ENCODE measurements around the gene REC8. TPM values are rescaled to one million over a fixed set of nuclear protein-coding genes. Genes with fewer than 3 reads are reported as not detected.

REC8 gene
- total and polyA plus RNA-seq, 2 of the 4 experiments (the other 2 are of a cell fraction), result 0.36 to 3.5 TPM

DNA sequence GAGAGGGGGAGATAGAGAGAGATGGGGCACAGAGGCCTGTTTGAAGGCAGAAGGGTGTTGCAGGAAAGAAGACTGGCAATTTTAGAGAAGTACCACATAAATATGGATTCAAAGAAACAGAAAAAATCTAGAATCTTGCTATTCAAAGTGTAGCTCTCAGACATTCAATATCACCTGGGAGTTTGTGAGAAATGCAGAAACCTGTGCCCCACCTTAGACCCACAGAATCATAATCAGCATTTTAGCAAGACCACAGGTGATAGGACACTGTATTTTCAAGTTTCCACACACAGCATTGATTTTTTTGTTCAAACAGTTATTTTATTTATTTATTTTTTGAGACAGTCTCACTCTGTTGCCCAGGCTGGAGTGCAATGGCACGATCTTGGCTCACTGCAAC is 57.0 kb downstream of the REC8 start:
- intact Hi-C loops (cut with micrococcal nuclease) (no loop called here), dilution Hi-C loops (cut with HindIII; ENCODE audit: low sequenced_read_pairs, unreplicated experiment) (no loop called here), in situ Hi-C loops (cut with MboI; ENCODE audit: low sequenced_read_pairs) (no loop called here)
- Histone ChIP-seq H4K5ac (ENCODE audit: low read depth, low read length) (no peak overlapping the region), H3K27ac (ENCODE audit: insufficient read depth, low read length) (no peak overlapping the region), H2BK5ac (ENCODE audit: low read depth, low read length, poor library complexity, severe bottlenecking) (no peak overlapping the region), H2AK9ac (replicated peaks; ENCODE audit: low read depth, low read length, poor library complexity) (no peak overlapping the region), H3K4me3 (ENCODE audit: insufficient read depth, low read depth, low read length) (no peak overlapping the region), H3K18ac (ENCODE audit: low read depth, low read length) (no peak overlapping the region), H3K9ac (ENCODE audit: low read depth, low read length) (no peak overlapping the region), H2BK15ac (ENCODE audit: low read depth, low read length) (no peak overlapping the region), H3K36me3 (ENCODE audit: control insufficient read depth, insufficient read depth, low read length) (peaks cover 6% of the 10 kb centered on the region; the same call in 1 of the 2 replicates), H3K4me1 (ENCODE audit: control insufficient read depth, insufficient read depth, low read length) (peaks cover 10% of the 10 kb centered on the region), H4K8ac (ENCODE audit: low read depth in 2 of 2, low read length in 2 of 2) (no peak overlapping the region), H2BK20ac (ENCODE audit: low read depth, low read length) (no peak overlapping the region), H4K91ac (ENCODE audit: insufficient read depth, low read depth, low read length) (no peak overlapping the region), H2AFZ (replicated peaks; ENCODE audit: low read length, poor library complexity) (no peak overlapping the region), H3K4ac (ENCODE audit: low read depth, low read length) (no peak overlapping the region), H4K20me1 (ENCODE audit: insufficient read depth, low read length) (no peaks in the 10 kb centered on the region), H3K9me1 (ENCODE audit: insufficient read depth, low read length) (peaks cover 7% of the 10 kb centered on the region), H3K79me1 (ENCODE audit: low read depth in 1 of 2, low read length in 2 of 2) (peaks cover 25 to 56% of the 10 kb centered on the region in 2 experiments), H3K14ac (replicated peaks; ENCODE audit: low read depth, low read length) (no peak overlapping the region), H3K56ac (ENCODE audit: extremely low read depth, insufficient read depth, low read length) (no peak overlapping the region; the same call in 1 of the 2 replicates), H2AK5ac (ENCODE audit: low read depth, low read length) (no peak overlapping the region), H3K9me3 (ENCODE audit: control insufficient read depth, insufficient read depth, low read length) (no peaks in the 10 kb centered on the region), H2BK120ac (ENCODE audit: low read depth, low read length) (no peak overlapping the region), H3K23ac (ENCODE audit: low read depth, low read length) (no peak overlapping the region; the same call in 1 of the 2 replicates), H3K4me2 (ENCODE audit: low read depth, low read length) (no peak overlapping the region), H3K27me3 (ENCODE audit: control insufficient read depth, insufficient read depth, low read length) (no peaks in the 10 kb centered on the region)
- no peak for ATAC-seq (ENCODE audit: low read depth)
- WGBS, 2 experiments (ENCODE audit: extremely low coverage in 2 of 2, insufficient read length in 1 of 2), result no CpG with 5 or more reads among the region's 1 CpG
- BruUV-seq (replicated peaks), result no TSS peak
- no peak for TF ChIP-seq MAFK (IDR thresholded peaks at IDR 0.05; ENCODE audit: low read depth, low read length)
- TF ChIP-seq FOS (IDR thresholded peaks at IDR 0.05; ENCODE audit: low read depth, low read length), result no peak
- TF ChIP-seq RAD21 (IDR thresholded peaks at IDR 0.05; ENCODE audit: low read length), result no peak
- TF ChIP-seq MAZ (IDR thresholded peaks at IDR 0.05; ENCODE audit: borderline replicate concordance, low read depth, low read length), result no peak
- ChIA-PET POLR2A (ENCODE audit: unreplicated experiment) (interaction anchor here (0.6 kb wide), 2 partner anchors 9 to 1126 kb away, joined by 4 to 8 read pairs; no protein-coding TSS in a partner anchor), CTCF (interaction anchor here (0.6 to 2.5 kb wide), 2 partner anchors 13 to 735 kb away, joined by 3 to 7 read pairs; partner anchors contain the start of gene MDP1)
- DNase-seq, result no peak

Small RNA genes lying within 50 kb of the gene (microRNA-seq; reads per million reads assigned to microRNA genes)
- gene AL136295.4 (ENCODE audit: insufficient read depth, insufficient read length) (not detected), gene CHMP4A (ENCODE audit: insufficient read depth, insufficient read length) (not detected), gene IPO4 (ENCODE audit: insufficient read depth, insufficient read length) (not detected), gene IRF9 (ENCODE audit: insufficient read depth, insufficient read length) (not detected), gene MDP1 (ENCODE audit: insufficient read depth, insufficient read length) (not detected), gene MIR7703 (ENCODE audit: unreplicated experiment) (not detected), gene RNA5SP383 (ENCODE audit: insufficient read depth, insufficient read length) (not detected)

Small RNA genes lying within 50 kb of the gene (small RNA-seq; reads per million reads assigned to genes)
- gene AL136295.4 (0 to 0.41 (median 0) reads per million in 5 experiments), gene CHMP4A (0 to 0.04 (median 0) reads per million in 5 experiments), gene IPO4 (0 to 0.04 (median 0) reads per million in 5 experiments), gene IRF9 (0 to 0.14 (median 0) reads per million in 5 experiments), gene MDP1 (0 reads per million in 5 experiments), gene RNA5SP383 (0 to 25.3 (median 1.1) reads per million in 5 experiments)

Other genes with a start within 250 kb of the REC8 start
Only the 30 nearest of the 32 such genes appear.
- 11.1 and 12.5 TPM in 2 replicates for gene DHRS4L2, start 183.2 kb upstream of the REC8 start, total RNA-seq (2012; rRNA removed)
- 17.3 and 19.6 TPM in 2 replicates for gene DHRS4L2, start 183.2 kb upstream of the REC8 start, polyA plus RNA-seq (2012; rRNA removed)
- gene CARMIL3, start 120.1 kb upstream of the REC8 start, total RNA-seq (2012; rRNA removed), result under 0.01 TPM in 1 of 2 replicates, not detected in the other
- 0.03 TPM in 1 of 2 replicates, not detected in the other for gene CARMIL3, start 120.1 kb upstream of the REC8 start, polyA plus RNA-seq (2012; rRNA removed)
- gene CPNE6, start 100.5 kb upstream of the REC8 start, total RNA-seq (2012; rRNA removed), result not detected in 2 replicates
- not detected in 2 replicates for gene CPNE6, start 100.5 kb upstream of the REC8 start, polyA plus RNA-seq (2012; rRNA removed)
- gene PCK2, start 77.8 kb upstream of the REC8 start, total RNA-seq (2012; rRNA removed), result 11.1 and 13.4 TPM in 2 replicates
- 23.9 and 29.4 TPM in 2 replicates for gene PCK2, start 77.8 kb upstream of the REC8 start, polyA plus RNA-seq (2012; rRNA removed)
- 46.7 and 52.0 TPM in 2 replicates for gene DCAF11, start 57.3 kb upstream of the REC8 start, total RNA-seq (2012; rRNA removed)
- gene DCAF11, start 57.3 kb upstream of the REC8 start, polyA plus RNA-seq (2012; rRNA removed), result 19.0 and 21.0 TPM in 2 replicates
- gene NRL, start 57.1 kb upstream of the REC8 start, total RNA-seq (2012; rRNA removed), result 0.18 and 0.28 TPM in 2 replicates
- 0.70 and 0.85 TPM in 2 replicates for gene NRL, start 57.1 kb upstream of the REC8 start, polyA plus RNA-seq (2012; rRNA removed)
- not detected in 2 replicates for gene FITM1, start 41.4 kb upstream of the REC8 start, total RNA-seq (2012; rRNA removed)
- gene FITM1, start 41.4 kb upstream of the REC8 start, polyA plus RNA-seq (2012; rRNA removed), result not detected in 2 replicates
- gene PSME1, start 35.9 kb upstream of the REC8 start, total RNA-seq (2012; rRNA removed), result 42.8 and 55.3 TPM in 2 replicates
- gene PSME1, start 35.9 kb upstream of the REC8 start, polyA plus RNA-seq (2012; rRNA removed), result 97.9 and 106 TPM in 2 replicates
- 15.0 and 15.1 TPM in 2 replicates for gene EMC9, start 30.5 kb upstream of the REC8 start, total RNA-seq (2012; rRNA removed)
- gene EMC9, start 30.5 kb upstream of the REC8 start, polyA plus RNA-seq (2012; rRNA removed), result 19.2 and 21.6 TPM in 2 replicates
- 92.2 and 104 TPM in 2 replicates for gene PSME2, start 25.5 kb upstream of the REC8 start, total RNA-seq (2012; rRNA removed)
- gene PSME2, start 25.5 kb upstream of the REC8 start, polyA plus RNA-seq (2012; rRNA removed), result 141 and 171 TPM in 2 replicates
- 26.1 and 37.5 TPM in 2 replicates for gene RNF31, start 24.6 kb upstream of the REC8 start, total RNA-seq (2012; rRNA removed)
- gene RNF31, start 24.6 kb upstream of the REC8 start, polyA plus RNA-seq (2012; rRNA removed), result 28.9 and 31.6 TPM in 2 replicates
- 29.7 and 34.6 TPM in 2 replicates for gene IRF9, start 10.8 kb upstream of the REC8 start, total RNA-seq (2012; rRNA removed)
- gene IRF9, start 10.8 kb upstream of the REC8 start, polyA plus RNA-seq (2012; rRNA removed), result 23.2 and 25.6 TPM in 2 replicates
- 36.7 and 37.6 TPM in 2 replicates for gene IPO4, start 16.7 kb downstream of the REC8 start, total RNA-seq (2012; rRNA removed)
- gene IPO4, start 16.7 kb downstream of the REC8 start, polyA plus RNA-seq (2012; rRNA removed), result 39.4 and 39.9 TPM in 2 replicates
- 51.9 and 65.6 TPM in 2 replicates for gene TM9SF1, start 23.4 kb downstream of the REC8 start, total RNA-seq (2012; rRNA removed)
- 40.4 and 40.9 TPM in 2 replicates for gene TM9SF1, start 23.4 kb downstream of the REC8 start, polyA plus RNA-seq (2012; rRNA removed)
- under 0.01 TPM in 1 of 2 replicates, not detected in the other for gene TSSK4, start 33.6 kb downstream of the REC8 start, total RNA-seq (2012; rRNA removed)
- gene TSSK4, start 33.6 kb downstream of the REC8 start, polyA plus RNA-seq (2012; rRNA removed), result 0.07 TPM in 1 of 2 replicates, not detected in the other
- gene CHMP4A, start 41.4 kb downstream of the REC8 start, total RNA-seq (2012; rRNA removed), result 22.0 and 31.7 TPM in 2 replicates
- 63.8 and 66.4 TPM in 2 replicates for gene CHMP4A, start 41.4 kb downstream of the REC8 start, polyA plus RNA-seq (2012; rRNA removed)
- gene MDP1, start 44.0 kb downstream of the REC8 start, total RNA-seq (2012; rRNA removed), result 15.1 and 16.7 TPM in 2 replicates
- gene MDP1, start 44.0 kb downstream of the REC8 start, polyA plus RNA-seq (2012; rRNA removed), result 16.7 and 17.8 TPM in 2 replicates
- gene NEDD8, start 60.3 kb downstream of the REC8 start, total RNA-seq (2012; rRNA removed), result 167 and 224 TPM in 2 replicates
- gene NEDD8, start 60.3 kb downstream of the REC8 start, polyA plus RNA-seq (2012; rRNA removed), result 375 and 393 TPM in 2 replicates
- 56.1 and 92.5 TPM in 2 replicates for gene GMPR2, start 60.8 kb downstream of the REC8 start, total RNA-seq (2012; rRNA removed)
- gene GMPR2, start 60.8 kb downstream of the REC8 start, polyA plus RNA-seq (2012; rRNA removed), result 63.7 and 65.7 TPM in 2 replicates
- 21.1 and 26.9 TPM in 2 replicates for gene TINF2, start 70.5 kb downstream of the REC8 start, total RNA-seq (2012; rRNA removed)
- gene TINF2, start 70.5 kb downstream of the REC8 start, polyA plus RNA-seq (2012; rRNA removed), result 30.0 and 33.0 TPM in 2 replicates
- 0.56 and 0.72 TPM in 2 replicates for gene TGM1, start 91.1 kb downstream of the REC8 start, total RNA-seq (2012; rRNA removed)
- gene TGM1, start 91.1 kb downstream of the REC8 start, polyA plus RNA-seq (2012; rRNA removed), result 2.7 and 3.3 TPM in 2 replicates
- 25.6 and 27.2 TPM in 2 replicates for gene RABGGTA, start 99.5 kb downstream of the REC8 start, total RNA-seq (2012; rRNA removed)
- gene RABGGTA, start 99.5 kb downstream of the REC8 start, polyA plus RNA-seq (2012; rRNA removed), result 55.6 and 64.0 TPM in 2 replicates
- gene DHRS1, start 127.7 kb downstream of the REC8 start, total RNA-seq (2012; rRNA removed), result 13.1 and 15.8 TPM in 2 replicates
- 34.7 and 38.6 TPM in 2 replicates for gene DHRS1, start 127.7 kb downstream of the REC8 start, polyA plus RNA-seq (2012; rRNA removed)
- gene NOP9, start 127.8 kb downstream of the REC8 start, total RNA-seq (2012; rRNA removed), result 22.5 and 25.8 TPM in 2 replicates
- 11.7 and 11.8 TPM in 2 replicates for gene NOP9, start 127.8 kb downstream of the REC8 start, polyA plus RNA-seq (2012; rRNA removed)
- under 0.01 TPM in 2 replicates for gene CIDEB, start 135.9 kb downstream of the REC8 start, total RNA-seq (2012; rRNA removed)
- 0.19 TPM in 2 replicates for gene CIDEB, start 135.9 kb downstream of the REC8 start, polyA plus RNA-seq (2012; rRNA removed)
- gene LTB4R2, start 138.1 kb downstream of the REC8 start, total RNA-seq (2012; rRNA removed), result 0.56 and 0.72 TPM in 2 replicates
- gene LTB4R2, start 138.1 kb downstream of the REC8 start, polyA plus RNA-seq (2012; rRNA removed), result 1.7 and 2.0 TPM in 2 replicates
- gene LTB4R, start 139.4 kb downstream of the REC8 start, total RNA-seq (2012; rRNA removed), result 0.18 and 0.28 TPM in 2 replicates
- 2.3 TPM in 2 replicates for gene LTB4R, start 139.4 kb downstream of the REC8 start, polyA plus RNA-seq (2012; rRNA removed)
- gene ADCY4, start 163.0 kb downstream of the REC8 start, total RNA-seq (2012; rRNA removed), result not detected in 2 replicates
- 0.04 TPM in 1 of 2 replicates, not detected in the other for gene ADCY4, start 163.0 kb downstream of the REC8 start, polyA plus RNA-seq (2012; rRNA removed)
- gene RIPK3, start 167.9 kb downstream of the REC8 start, total RNA-seq (2012; rRNA removed), result not detected in 2 replicates
- gene RIPK3, start 167.9 kb downstream of the REC8 start, polyA plus RNA-seq (2012; rRNA removed), result 0.09 TPM in 1 of 2 replicates, not detected in the other
- 13.6 and 15.6 TPM in 2 replicates for gene NFATC4, start 196.1 kb downstream of the REC8 start, total RNA-seq (2012; rRNA removed)
- 35.8 and 38.4 TPM in 2 replicates for gene NFATC4, start 196.1 kb downstream of the REC8 start, polyA plus RNA-seq (2012; rRNA removed)